ENCODE measurements around the gene POC1A. TPM values are rescaled to one million over a fixed set of nuclear protein-coding genes. Genes with fewer than 3 reads are reported as not detected.

The POC1A gene
- total and polyA plus RNA-seq, 2 experiments from 2014 or later, result 19.1 to 26.7 TPM

DNA sequence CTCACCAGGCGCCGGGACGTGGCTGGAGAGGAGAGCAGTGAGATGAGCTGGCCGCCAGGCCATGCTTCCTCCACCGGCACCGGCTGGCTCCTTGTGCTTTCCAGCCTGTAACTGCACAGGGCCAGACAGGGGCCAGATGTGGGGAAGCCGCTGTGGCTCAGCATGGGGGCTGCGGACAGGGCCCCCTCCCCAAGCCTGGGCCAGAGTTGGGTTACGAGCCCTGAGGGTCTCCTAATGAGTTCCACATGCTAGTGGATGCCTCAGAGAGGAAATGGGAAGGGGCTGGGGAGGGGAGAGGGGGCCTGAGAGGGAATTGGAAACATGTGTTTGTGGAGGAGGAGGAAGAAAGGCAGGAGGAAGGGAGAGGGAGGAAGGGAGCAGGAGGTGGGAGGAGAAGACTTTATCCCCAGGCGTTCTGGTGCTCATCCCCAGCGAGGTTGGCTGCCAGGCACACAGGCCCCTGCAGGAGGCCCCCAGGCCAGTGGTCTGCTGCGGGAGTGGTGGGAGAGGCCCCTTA lies 86.1 kb downstream of the POC1A start:
- no peak overlapping the region for H3K27ac Mint-ChIP-seq
- peaks cover 14% of the 10 kb centered on the region for H3K27me3 Mint-ChIP-seq (ENCODE audit: insufficient read depth, low read depth, poor library complexity)
- H3K4me1 ChIP-seq (ENCODE audit: insufficient read depth), result no peaks in the 10 kb centered on the region
- H3K27ac ChIP-seq (ENCODE audit: low read depth), result no peak overlapping the region
- no peaks in the 10 kb centered on the region for H3F3A ChIP-seq (replicated peaks; ENCODE audit: low read depth)
- H3K79me2 ChIP-seq (replicated peaks; ENCODE audit: insufficient read depth), result no peaks in the 10 kb centered on the region
- H3K36me3 Mint-ChIP-seq (ENCODE audit: low read depth), result no peaks in the 10 kb centered on the region
- no peaks in the 10 kb centered on the region for H3K36me3 ChIP-seq (ENCODE audit: insufficient read depth)
- no peak overlapping the region for H3K4me2 ChIP-seq
- no peaks in the 10 kb centered on the region for H3K4me1 Mint-ChIP-seq
- no peak overlapping the region for H3K4me3 Mint-ChIP-seq
- H3K27me3 ChIP-seq (ENCODE audit: insufficient read depth), result no peaks in the 10 kb centered on the region
- H3K9me2 ChIP-seq (ENCODE audit: insufficient read depth), result no peaks in the 10 kb centered on the region
- no peak for ATAC-seq
- H2AFZ ChIP-seq, result no peak overlapping the region
- H3K4me3 ChIP-seq, result no peak overlapping the region
- no peaks in the 10 kb centered on the region for H3K9me3 Mint-ChIP-seq
- TF ChIP-seq ZNF331 (CRISPR knock-in tag; IDR thresholded peaks at IDR 0.05; ENCODE audit: low read depth) (no peak), STAT1 (IDR thresholded peaks at IDR 0.05; ENCODE audit: unreplicated experiment) (no peak), EZH2 (IDR thresholded peaks at IDR 0.05; ENCODE audit: low read depth, unreplicated experiment) (no peak), JUNB (IDR thresholded peaks at IDR 0.05; ENCODE audit: unreplicated experiment) (no peak), POLR2AphosphoS5 (IDR thresholded peaks at IDR 0.05; ENCODE audit: low read depth) (no peak), CREB1 (CRISPR knock-in tag; IDR thresholded peaks at IDR 0.05; ENCODE audit: low read depth) (no peak), ZNF114 (CRISPR knock-in tag; IDR thresholded peaks at IDR 0.05) (no peak), NANOG (IDR thresholded peaks at IDR 0.05; ENCODE audit: borderline replicate concordance) (no peak)
- TF ChIP-seq, protein P1, sequence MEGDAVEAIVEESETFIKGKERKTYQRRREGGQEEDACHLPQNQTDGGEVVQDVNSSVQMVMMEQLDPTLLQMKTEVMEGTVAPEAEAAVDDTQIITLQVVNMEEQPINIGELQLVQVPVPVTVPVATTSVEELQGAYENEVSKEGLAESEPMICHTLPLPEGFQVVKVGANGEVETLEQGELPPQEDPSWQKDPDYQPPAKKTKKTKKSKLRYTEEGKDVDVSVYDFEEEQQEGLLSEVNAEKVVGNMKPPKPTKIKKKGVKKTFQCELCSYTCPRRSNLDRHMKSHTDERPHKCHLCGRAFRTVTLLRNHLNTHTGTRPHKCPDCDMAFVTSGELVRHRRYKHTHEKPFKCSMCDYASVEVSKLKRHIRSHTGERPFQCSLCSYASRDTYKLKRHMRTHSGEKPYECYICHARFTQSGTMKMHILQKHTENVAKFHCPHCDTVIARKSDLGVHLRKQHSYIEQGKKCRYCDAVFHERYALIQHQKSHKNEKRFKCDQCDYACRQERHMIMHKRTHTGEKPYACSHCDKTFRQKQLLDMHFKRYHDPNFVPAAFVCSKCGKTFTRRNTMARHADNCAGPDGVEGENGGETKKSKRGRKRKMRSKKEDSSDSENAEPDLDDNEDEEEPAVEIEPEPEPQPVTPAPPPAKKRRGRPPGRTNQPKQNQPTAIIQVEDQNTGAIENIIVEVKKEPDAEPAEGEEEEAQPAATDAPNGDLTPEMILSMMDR (conservative IDR thresholded peaks at IDR 0.05; ENCODE audit: low read depth in 2 of 2), result no peak
- TF ChIP-seq, protein P2, sequence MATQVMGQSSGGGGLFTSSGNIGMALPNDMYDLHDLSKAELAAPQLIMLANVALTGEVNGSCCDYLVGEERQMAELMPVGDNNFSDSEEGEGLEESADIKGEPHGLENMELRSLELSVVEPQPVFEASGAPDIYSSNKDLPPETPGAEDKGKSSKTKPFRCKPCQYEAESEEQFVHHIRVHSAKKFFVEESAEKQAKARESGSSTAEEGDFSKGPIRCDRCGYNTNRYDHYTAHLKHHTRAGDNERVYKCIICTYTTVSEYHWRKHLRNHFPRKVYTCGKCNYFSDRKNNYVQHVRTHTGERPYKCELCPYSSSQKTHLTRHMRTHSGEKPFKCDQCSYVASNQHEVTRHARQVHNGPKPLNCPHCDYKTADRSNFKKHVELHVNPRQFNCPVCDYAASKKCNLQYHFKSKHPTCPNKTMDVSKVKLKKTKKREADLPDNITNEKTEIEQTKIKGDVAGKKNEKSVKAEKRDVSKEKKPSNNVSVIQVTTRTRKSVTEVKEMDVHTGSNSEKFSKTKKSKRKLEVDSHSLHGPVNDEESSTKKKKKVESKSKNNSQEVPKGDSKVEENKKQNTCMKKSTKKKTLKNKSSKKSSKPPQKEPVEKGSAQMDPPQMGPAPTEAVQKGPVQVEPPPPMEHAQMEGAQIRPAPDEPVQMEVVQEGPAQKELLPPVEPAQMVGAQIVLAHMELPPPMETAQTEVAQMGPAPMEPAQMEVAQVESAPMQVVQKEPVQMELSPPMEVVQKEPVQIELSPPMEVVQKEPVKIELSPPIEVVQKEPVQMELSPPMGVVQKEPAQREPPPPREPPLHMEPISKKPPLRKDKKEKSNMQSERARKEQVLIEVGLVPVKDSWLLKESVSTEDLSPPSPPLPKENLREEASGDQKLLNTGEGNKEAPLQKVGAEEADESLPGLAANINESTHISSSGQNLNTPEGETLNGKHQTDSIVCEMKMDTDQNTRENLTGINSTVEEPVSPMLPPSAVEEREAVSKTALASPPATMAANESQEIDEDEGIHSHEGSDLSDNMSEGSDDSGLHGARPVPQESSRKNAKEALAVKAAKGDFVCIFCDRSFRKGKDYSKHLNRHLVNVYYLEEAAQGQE (IDR thresholded peaks at IDR 0.05; ENCODE audit: unreplicated experiment), result no peak
- TF ChIP-seq, protein P3, sequence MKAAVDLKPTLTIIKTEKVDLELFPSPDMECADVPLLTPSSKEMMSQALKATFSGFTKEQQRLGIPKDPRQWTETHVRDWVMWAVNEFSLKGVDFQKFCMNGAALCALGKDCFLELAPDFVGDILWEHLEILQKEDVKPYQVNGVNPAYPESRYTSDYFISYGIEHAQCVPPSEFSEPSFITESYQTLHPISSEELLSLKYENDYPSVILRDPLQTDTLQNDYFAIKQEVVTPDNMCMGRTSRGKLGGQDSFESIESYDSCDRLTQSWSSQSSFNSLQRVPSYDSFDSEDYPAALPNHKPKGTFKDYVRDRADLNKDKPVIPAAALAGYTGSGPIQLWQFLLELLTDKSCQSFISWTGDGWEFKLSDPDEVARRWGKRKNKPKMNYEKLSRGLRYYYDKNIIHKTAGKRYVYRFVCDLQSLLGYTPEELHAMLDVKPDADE (IDR thresholded peaks at IDR 0.05), result no peak
- TF ChIP-seq, protein P4, sequence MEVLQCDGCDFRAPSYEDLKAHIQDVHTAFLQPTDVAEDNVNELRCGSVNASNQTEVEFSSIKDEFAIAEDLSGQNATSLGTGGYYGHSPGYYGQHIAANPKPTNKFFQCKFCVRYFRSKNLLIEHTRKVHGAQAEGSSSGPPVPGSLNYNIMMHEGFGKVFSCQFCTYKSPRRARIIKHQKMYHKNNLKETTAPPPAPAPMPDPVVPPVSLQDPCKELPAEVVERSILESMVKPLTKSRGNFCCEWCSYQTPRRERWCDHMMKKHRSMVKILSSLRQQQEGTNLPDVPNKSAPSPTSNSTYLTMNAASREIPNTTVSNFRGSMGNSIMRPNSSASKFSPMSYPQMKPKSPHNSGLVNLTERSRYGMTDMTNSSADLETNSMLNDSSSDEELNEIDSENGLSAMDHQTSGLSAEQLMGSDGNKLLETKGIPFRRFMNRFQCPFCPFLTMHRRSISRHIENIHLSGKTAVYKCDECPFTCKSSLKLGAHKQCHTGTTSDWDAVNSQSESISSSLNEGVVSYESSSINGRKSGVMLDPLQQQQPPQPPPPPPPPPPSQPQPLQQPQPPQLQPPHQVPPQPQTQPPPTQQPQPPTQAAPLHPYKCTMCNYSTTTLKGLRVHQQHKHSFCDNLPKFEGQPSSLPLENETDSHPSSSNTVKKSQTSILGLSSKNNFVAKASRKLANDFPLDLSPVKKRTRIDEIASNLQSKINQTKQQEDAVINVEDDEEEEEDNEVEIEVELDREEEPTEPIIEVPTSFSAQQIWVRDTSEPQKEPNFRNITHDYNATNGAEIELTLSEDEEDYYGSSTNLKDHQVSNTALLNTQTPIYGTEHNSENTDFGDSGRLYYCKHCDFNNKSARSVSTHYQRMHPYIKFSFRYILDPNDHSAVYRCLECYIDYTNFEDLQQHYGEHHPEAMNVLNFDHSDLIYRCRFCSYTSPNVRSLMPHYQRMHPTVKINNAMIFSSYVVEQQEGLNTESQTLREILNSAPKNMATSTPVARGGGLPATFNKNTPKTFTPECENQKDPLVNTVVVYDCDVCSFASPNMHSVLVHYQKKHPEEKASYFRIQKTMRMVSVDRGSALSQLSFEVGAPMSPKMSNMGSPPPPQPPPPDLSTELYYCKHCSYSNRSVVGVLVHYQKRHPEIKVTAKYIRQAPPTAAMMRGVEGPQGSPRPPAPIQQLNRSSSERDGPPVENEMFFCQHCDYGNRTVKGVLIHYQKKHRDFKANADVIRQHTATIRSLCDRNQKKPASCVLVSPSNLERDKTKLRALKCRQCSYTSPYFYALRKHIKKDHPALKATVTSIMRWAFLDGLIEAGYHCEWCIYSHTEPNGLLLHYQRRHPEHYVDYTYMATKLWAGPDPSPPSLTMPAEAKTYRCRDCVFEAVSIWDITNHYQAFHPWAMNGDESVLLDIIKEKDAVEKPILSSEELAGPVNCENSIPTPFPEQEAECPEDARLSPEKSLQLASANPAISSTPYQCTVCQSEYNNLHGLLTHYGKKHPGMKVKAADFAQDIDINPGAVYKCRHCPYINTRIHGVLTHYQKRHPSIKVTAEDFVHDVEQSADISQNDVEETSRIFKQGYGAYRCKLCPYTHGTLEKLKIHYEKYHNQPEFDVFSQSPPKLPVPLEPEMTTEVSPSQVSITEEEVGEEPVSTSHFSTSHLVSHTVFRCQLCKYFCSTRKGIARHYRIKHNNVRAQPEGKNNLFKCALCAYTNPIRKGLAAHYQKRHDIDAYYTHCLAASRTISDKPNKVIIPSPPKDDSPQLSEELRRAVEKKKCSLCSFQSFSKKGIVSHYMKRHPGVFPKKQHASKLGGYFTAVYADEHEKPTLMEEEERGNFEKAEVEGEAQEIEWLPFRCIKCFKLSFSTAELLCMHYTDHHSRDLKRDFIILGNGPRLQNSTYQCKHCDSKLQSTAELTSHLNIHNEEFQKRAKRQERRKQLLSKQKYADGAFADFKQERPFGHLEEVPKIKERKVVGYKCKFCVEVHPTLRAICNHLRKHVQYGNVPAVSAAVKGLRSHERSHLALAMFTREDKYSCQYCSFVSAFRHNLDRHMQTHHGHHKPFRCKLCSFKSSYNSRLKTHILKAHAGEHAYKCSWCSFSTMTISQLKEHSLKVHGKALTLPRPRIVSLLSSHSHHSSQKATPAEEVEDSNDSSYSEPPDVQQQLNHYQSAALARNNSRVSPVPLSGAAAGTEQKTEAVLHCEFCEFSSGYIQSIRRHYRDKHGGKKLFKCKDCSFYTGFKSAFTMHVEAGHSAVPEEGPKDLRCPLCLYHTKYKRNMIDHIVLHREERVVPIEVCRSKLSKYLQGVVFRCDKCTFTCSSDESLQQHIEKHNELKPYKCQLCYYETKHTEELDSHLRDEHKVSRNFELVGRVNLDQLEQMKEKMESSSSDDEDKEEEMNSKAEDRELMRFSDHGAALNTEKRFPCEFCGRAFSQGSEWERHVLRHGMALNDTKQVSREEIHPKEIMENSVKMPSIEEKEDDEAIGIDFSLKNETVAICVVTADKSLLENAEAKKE (CRISPR knock-in tag; IDR thresholded peaks at IDR 0.05), result no peak
- no peak for DNase-seq (ENCODE audit: low spot score)
- H4K20me1 ChIP-seq (replicated peaks; ENCODE audit: insufficient read depth), result no peaks in the 10 kb centered on the region

Measured in GM23338 (cell line).